ENCODE data around the gene USP33. TPM values are rescaled to one million over a fixed set of nuclear protein-coding genes. Genes with fewer than 3 reads are reported as not detected.
"Not testable (repeated sequence)": the region's sequence is repeated elsewhere in the genome, so short reads cannot be mapped to it uniquely, and the experiment has no call there.

The USP33 gene
- total and polyA plus RNA-seq, 2 experiments from 2014 or later, result 54.2 to 77.6 TPM

GRCh38 chr1:77796695-77797405 lies 37.2 kb upstream of the USP33 start:
- Histone ChIP-seq H4K20me1 (ENCODE audit: insufficient read depth) (no peaks in the 10 kb centered on the region), H3K36me3 (ENCODE audit: low read depth) (peaks cover 2% of the 10 kb centered on the region; the same call in 1 of the 2 replicates), H2AFZ (no peak overlapping the region), H3K9ac (no peak overlapping the region), H3K4me3 (no peak overlapping the region), H3K4me1 (ENCODE audit: insufficient read depth) (peaks cover 9% of the 10 kb centered on the region), H3F3A (ENCODE audit: insufficient read depth) (peaks cover 16% of the 10 kb centered on the region; the same call in 1 of the 2 replicates), H3K9me3 (ENCODE audit: low read depth) (no peaks in the 10 kb centered on the region), H3K9me2 (ENCODE audit: insufficient read depth) (no peaks in the 10 kb centered on the region), H3K79me2 (ENCODE audit: insufficient read depth) (peaks cover 70% of the 10 kb centered on the region), H3K4me2 (ENCODE audit: unreplicated experiment) (no peak overlapping the region), H3K27ac (no peak overlapping the region), H3K27me3 (replicated peaks; ENCODE audit: insufficient read depth) (no peaks in the 10 kb centered on the region)
- no peak for TF ChIP-seq EZH2 (IDR thresholded peaks at IDR 0.05; ENCODE audit: insufficient read depth, poor library complexity, severe bottlenecking)
- no peak for TF ChIP-seq EZH2phosphoT487 (IDR thresholded peaks at IDR 0.05; ENCODE audit: insufficient read depth, low read depth)
- no peak for DNase-seq
- 79 to 82% methylated on average over 5 of the region's 5 CpGs for WGBS, 2 experiments (ENCODE audit: low coverage in 1 of 2, low lambda C conversion rate in 2 of 2, missing lambda C conversion rate in 2 of 2)
- in situ Hi-C loops (cut with MboI), result no loop called here

- Histone ChIP-seq H3K9ac (no peak overlapping the region), H3K79me2 (ENCODE audit: insufficient read depth) (peaks cover 76% of the 10 kb centered on the region), H3K27ac (no peak overlapping the region), H2AFZ (no peak overlapping the region), H3K4me3 (no peak overlapping the region), H3K27me3 (replicated peaks; ENCODE audit: insufficient read depth) (no peaks in the 10 kb centered on the region), H3K9me2 (ENCODE audit: insufficient read depth) (no peaks in the 10 kb centered on the region), H3K36me3 (ENCODE audit: low read depth) (no peaks in the 10 kb centered on the region), H3F3A (ENCODE audit: insufficient read depth) (peaks cover 16% of the 10 kb centered on the region; the same call in 1 of the 2 replicates), H3K4me2 (ENCODE audit: unreplicated experiment) (no peak overlapping the region), H3K4me1 (ENCODE audit: insufficient read depth) (peaks cover 9% of the 10 kb centered on the region), H3K9me3 (ENCODE audit: low read depth) (no peaks in the 10 kb centered on the region), H4K20me1 (ENCODE audit: insufficient read depth) (no peaks in the 10 kb centered on the region)
- TF ChIP-seq EZH2phosphoT487 (IDR thresholded peaks at IDR 0.05; ENCODE audit: insufficient read depth, low read depth) (no peak), EZH2 (IDR thresholded peaks at IDR 0.05; ENCODE audit: insufficient read depth, poor library complexity, severe bottlenecking) (no peak)
- WGBS, 2 experiments (ENCODE audit: low coverage in 1 of 2, low lambda C conversion rate in 2 of 2, missing lambda C conversion rate in 2 of 2), result 96 to 98% methylated on average over 3 of the region's 3 CpGs
- in situ Hi-C loops (cut with MboI), result no loop called here
- no peak for DNase-seq
Measured at GRCh38 chr1:77794550-77794949, 34.9 kb upstream of the USP33 start.

GRCh38 chr1:77786093-77786741 lies 26.6 kb upstream of the USP33 start:
- H3F3A ChIP-seq (ENCODE audit: insufficient read depth); H3K27me3 ChIP-seq (replicated peaks; ENCODE audit: insufficient read depth); H3K27ac ChIP-seq; H3K4me2 ChIP-seq (ENCODE audit: unreplicated experiment); H3K9me3 ChIP-seq (ENCODE audit: low read depth); H2AFZ ChIP-seq; H3K4me1 ChIP-seq (ENCODE audit: insufficient read depth); H4K20me1 ChIP-seq (ENCODE audit: insufficient read depth); DNase-seq; H3K9ac ChIP-seq; H3K9me2 ChIP-seq (ENCODE audit: insufficient read depth); in situ Hi-C loops (cut with MboI); H3K4me3 ChIP-seq: not testable (repeated sequence)
- peaks cover 21% of the 10 kb centered on the region for H3K36me3 ChIP-seq (ENCODE audit: low read depth)
- peaks cover 86% of the 10 kb centered on the region for H3K79me2 ChIP-seq (ENCODE audit: insufficient read depth)
- WGBS, 2 experiments (ENCODE audit: low coverage in 1 of 2, low lambda C conversion rate in 2 of 2, missing lambda C conversion rate in 2 of 2), result 100% methylated on average over 2 of the region's 2 CpGs

- Histone ChIP-seq H3F3A (ENCODE audit: insufficient read depth) (no peaks in the 10 kb centered on the region), H3K27me3 (replicated peaks; ENCODE audit: insufficient read depth) (no peaks in the 10 kb centered on the region), H3K36me3 (ENCODE audit: low read depth) (peaks cover 16% of the 10 kb centered on the region), H4K20me1 (ENCODE audit: insufficient read depth) (no peaks in the 10 kb centered on the region), H3K27ac (no peak overlapping the region), H3K9me2 (ENCODE audit: insufficient read depth) (no peaks in the 10 kb centered on the region), H3K9ac (no peak overlapping the region), H3K4me3 (no peak overlapping the region), H3K79me2 (ENCODE audit: insufficient read depth) (peaks cover 94% of the 10 kb centered on the region), H3K4me2 (ENCODE audit: unreplicated experiment) (no peak overlapping the region), H2AFZ (no peak overlapping the region), H3K9me3 (ENCODE audit: low read depth) (no peaks in the 10 kb centered on the region), H3K4me1 (ENCODE audit: insufficient read depth) (peaks cover 17% of the 10 kb centered on the region)
- DNase-seq, result no peak
- 72 to 88% methylated on average over 2 of the region's 2 CpGs for WGBS, 2 experiments (ENCODE audit: low coverage in 1 of 2, low lambda C conversion rate in 2 of 2, missing lambda C conversion rate in 2 of 2)
- in situ Hi-C loops (cut with MboI), result no loop called here
- TF ChIP-seq EZH2 (IDR thresholded peaks at IDR 0.05; ENCODE audit: insufficient read depth, poor library complexity, severe bottlenecking) (no peak), EZH2phosphoT487 (IDR thresholded peaks at IDR 0.05; ENCODE audit: insufficient read depth, low read depth) (no peak)
Measured at GRCh38 chr1:77783141-77783540, 23.5 kb upstream of the USP33 start.
